Stimulated activated CD4-positive, alpha-beta T cell treated with anti-CD3 and anti-CD28 coated beads, Interleukin-12 subunit alpha, Interleukin-12 subunit beta, amount 100 ng/mL, for 48 hours (primary cell): ENCODE measurements around the gene CHD9NB.
A peak's percentile ranks its signal among the peaks of the same experiment; 100 is the strongest.
"Not testable (repeated sequence)": the region's sequence is repeated elsewhere in the genome, so short reads cannot be mapped to it uniquely, and the experiment has no call there.

Source experiments
- DNase-seq, 3 donors: peaks; one replicate each; pipeline ENCODE4 v3.0.0-alpha.2; 2020; ENCODE audit warnings: low read depth in 2 of 3, low spot score in 1 of 3

CHD9NB gene

GRCh38 chr16:53084141-53084541 lies 31.4 kb upstream of the CHD9NB start:
- DNase-seq, result no peak

- no peak for DNase-seq
Observed at GRCh38 chr16:53083119-53083518, 30.4 kb upstream of the CHD9NB start.

GRCh38 chr16:53082509-53082908 lies 29.8 kb upstream of the CHD9NB start:
- no peak for DNase-seq

- DNase-seq, result no peak
Observed at GRCh38 chr16:53081686-53082407, 29.1 kb upstream of the CHD9NB start.

- DNase-seq, result no peak
Observed at GRCh38 chr16:53081032-53081424, 28.3 kb upstream of the CHD9NB start.

GRCh38 chr16:53080345-53081031 lies 27.8 kb upstream of the CHD9NB start:
- DNase-seq, result no peak

GRCh38 chr16:53078765-53079485 lies 26.2 kb upstream of the CHD9NB start:
- no peak for DNase-seq

GRCh38 chr16:53078247-53078646 lies 25.6 kb upstream of the CHD9NB start:
- no peak for DNase-seq

- not testable (repeated sequence) for DNase-seq
Observed at GRCh38 chr16:53075461-53075860, 22.8 kb upstream of the CHD9NB start.

- not testable (repeated sequence) for DNase-seq
Observed at GRCh38 chr16:53074296-53074695, 21.6 kb upstream of the CHD9NB start.

GRCh38 chr16:53073022-53073421 lies 20.3 kb upstream of the CHD9NB start:
- DNase-seq, result no peak

GRCh38 chr16:53071748-53072301 lies 19.1 kb upstream of the CHD9NB start:
- DNase-seq, result no peak

- no peak for DNase-seq
Observed at GRCh38 chr16:53069772-53070171, 17.1 kb upstream of the CHD9NB start.

GRCh38 chr16:53068423-53068833 lies 15.7 kb upstream of the CHD9NB start:
- no peak for DNase-seq

GRCh38 chr16:53067675-53068074 lies 15.0 kb upstream of the CHD9NB start:
- no peak for DNase-seq

GRCh38 chr16:53065461-53066061 lies 12.9 kb upstream of the CHD9NB start:
- DNase-seq, result no peak

GRCh38 chr16:53064081-53064578 lies 11.4 kb upstream of the CHD9NB start:
- no peak for DNase-seq

- peak in 1 of 3 donors; percentile 35 for DNase-seq
Observed at GRCh38 chr16:53061701-53062159, 9.0 kb upstream of the CHD9NB start.

GRCh38 chr16:53061256-53061655 lies 8.6 kb upstream of the CHD9NB start:
- no peak for DNase-seq

GRCh38 chr16:53059672-53060071 lies 7.0 kb upstream of the CHD9NB start:
- no peak for DNase-seq

GRCh38 chr16:53058882-53059281 lies 6.2 kb upstream of the CHD9NB start:
- DNase-seq, result no peak
